HG02623 (cell line): ENCODE data around the gene UFSP1.
A peak's percentile ranks its signal among the peaks of the same experiment; 100 is the strongest.

ENCODE experiments used
- ATAC-seq: cut with Tn5 transposase; IDR thresholded peaks from one replicate; pipeline ENCODE4 v1.9.1; 2021; ENCODE audit warnings: moderate library complexity; ENCODE audit not compliant: unreplicated experiment

UFSP1 gene

DNA sequence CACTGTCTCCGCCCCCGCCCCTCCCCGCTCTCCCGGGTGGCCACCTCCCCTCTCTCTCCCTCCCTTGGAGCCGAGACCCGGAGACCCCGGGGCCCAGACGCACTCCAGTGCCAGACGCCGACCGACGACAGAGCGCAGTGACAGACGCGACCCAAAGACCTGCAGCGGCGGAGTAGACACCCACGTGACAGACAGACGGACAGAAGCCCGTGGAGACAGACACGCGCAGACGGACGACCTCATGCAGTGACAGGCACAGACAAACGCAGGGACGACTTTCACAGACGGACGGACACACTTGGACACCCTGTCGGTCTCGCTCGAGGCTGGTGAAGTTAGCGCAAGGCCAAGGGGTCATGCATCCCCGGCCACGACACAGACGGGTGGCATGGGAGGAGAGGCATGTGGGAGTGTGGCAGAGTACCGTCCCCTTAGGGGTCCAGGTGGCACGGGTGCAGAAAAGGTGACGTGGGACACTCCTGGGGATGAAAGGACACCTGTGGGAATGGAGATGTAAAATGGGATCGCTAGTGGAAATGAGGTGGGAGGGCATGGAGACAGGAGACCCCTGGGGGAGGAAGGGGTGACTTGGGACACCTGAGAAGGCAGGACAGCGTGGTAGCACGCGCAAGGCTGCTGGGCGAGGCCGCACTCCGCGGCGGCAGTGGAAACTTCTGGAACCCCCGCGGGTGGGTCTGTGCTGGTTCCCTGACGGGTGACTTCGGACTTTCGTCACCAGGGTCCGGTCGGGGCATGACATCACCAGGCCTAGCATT is 6.6 kb upstream of the UFSP1 start:
- ATAC-seq, result no peak

DNA sequence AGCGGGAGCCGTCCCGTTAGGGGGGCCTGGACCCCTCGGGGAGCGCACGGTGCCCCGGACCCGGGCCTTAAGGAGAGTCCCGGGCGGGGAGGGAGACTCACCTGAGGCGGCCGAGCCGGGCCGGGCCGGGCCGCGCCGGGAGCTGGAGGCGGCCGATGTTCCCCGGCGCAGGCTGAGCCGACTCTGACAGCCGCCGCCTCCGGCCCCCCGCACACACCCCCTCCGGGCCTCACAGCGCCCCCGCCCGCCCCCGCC is 6.1 kb upstream of the UFSP1 start, which contains the start of gene ACHE:
TSS of gene ACHE (minus strand) at position 188 of the 255 bp plus-strand sequence. CDS start 1,656 bp downstream, outside the sequence.
- ATAC-seq, result no peak

DNA sequence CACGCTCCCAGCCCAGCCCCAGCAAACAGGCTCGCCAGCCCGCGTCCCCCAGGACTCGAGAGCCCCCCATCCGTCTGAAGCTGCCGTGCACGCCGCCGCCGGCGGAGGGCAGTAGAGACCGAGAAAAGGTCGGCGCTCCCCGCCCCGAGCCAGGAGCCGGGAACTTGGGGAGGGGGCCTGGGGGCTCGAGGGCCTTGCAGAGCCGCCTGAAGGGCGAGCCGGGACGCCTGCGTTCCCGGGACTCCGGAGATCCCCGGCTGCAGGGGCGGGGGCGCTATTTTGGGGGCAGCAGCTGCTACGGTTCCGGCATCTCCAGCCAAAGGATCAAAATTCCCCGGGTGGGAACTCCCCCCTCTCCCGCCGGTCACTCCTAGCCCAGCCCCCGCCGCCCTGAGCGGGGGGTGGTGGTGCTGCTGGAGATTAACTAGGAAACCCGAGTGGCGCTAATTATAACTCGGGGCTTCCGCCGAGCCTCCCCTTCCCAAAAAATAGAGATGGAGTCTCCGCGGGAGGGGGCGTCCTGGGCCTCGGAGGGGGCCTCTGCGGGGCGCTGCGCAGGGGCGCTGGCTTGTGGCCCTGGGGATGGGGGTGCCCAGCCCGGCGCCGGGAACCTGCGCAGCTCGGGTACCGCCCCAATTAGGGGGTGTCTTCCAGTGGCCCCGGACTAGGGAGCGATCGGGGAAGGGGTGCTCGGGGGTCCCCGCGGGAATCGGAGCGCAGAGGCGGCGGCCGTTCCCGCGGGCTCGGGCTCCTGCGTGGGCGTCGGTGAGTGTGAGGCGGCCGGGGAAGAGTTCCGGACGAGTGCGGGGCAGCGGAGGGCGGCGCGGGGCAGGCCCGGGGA is 5.6 kb upstream of the UFSP1 start:
- ATAC-seq, result no peak

DNA sequence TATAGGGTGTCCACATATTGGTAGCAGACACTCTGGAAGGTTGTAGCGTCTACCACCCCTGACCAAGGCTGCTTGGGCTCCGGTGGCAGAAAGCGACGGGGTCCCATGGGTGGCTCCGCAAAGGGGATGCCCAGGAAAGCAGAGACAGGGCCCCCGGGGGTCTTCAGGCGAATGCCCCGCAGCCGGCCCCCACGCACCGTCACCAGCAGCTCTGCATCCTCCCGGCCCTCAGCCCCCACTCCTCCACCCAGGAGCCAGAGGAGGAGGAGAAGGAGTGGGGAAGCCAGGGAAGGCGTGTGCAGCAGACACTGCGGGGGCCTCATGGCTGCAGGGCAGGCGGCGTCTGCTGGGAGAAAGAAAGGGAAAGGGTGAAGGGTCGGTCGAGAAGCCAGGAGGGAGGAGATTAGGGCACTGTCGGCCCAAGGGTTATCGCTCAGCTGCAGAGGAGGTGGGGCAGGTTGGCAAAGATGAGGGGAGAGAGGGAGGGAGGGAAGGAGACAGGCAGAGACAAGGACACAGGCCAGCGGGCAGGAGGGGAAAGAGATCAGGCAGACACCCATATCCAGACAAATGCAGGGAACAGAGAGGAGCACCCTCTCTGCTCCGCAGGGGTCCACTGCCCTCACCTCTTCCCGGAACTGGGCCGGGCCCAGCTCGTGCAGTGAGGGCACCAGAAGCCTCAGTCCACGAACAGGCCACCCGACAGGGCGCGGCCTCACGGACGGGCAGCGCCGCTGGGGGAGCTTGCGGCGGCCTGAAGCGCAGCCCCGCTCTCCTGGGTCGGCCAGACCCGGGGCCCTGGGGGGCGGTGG is 4.6 kb upstream of the UFSP1 start:
- no peak for ATAC-seq

DNA sequence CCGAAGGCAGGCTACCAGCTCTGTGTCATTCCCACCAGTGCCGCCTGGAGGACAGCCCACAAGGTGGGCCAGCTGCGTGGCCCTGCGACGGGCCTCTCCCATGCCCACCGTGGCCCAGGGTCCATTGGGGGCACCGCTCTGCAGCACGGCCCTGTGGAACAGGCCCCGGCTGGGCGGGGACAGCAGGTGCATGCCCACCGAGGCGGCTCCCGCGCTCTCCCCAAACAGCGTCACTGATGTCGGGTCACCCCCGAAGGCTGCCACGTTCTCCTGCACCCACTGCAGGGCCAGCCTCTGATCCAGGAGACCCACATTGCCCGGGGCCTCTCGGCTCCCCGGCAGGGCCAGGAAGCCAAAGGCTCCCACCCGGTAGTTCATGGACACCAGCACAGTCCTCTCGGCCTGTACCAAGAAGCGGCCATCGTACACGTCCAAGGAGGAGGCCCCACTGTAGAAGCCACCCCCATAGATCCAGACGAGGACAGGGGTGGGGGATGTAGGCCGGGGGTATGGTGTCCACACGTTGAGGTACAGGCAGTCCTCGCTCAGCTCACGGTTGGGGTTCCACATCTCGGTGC is 3.9 kb upstream of the UFSP1 start:
- ATAC-seq, result no peak

DNA sequence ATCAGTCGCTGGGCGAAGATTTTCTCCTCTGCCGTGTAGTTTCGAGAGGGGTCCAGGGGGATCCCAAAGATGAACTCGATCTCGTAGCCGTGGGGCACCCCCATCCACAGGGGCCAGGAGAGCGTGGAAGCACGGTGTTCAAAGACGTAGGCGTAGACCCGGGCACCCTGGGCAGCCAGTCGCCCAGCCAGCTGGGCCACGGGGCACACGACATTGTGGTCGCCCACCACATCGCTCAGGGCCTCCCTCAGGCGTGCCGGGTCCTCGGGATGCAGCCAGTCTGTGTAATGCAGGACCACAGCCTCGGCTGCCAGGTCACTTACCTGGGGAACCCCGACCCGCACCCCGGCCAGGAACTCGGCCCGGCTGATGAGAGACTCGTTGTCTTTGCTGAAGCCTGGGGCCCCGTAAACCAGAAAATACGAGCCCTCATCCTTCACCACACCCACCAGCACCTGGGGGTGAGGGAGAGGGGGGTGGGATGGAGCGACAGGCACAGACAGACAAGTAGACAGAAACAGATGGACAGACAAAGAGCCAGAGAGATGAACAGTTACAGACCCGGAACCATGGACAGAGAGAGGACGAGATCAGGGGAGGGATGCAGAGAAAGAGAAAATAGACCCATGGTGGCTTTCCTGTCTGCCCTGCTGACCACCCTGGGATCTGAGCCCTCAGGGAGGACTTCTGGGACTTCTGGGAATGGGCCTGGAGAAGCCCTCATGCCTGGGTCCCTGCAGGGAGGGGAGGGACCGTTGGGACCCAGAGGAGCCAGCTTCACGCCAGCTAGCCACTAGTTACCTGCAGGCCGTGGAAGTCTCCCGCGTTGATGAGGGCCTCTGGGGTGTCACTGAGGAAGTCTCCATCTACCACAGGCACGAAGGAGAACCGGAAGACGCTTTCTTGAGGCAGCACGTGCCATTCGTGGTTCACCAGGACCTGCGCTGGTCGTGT is 3.1 kb upstream of the UFSP1 start:
- ATAC-seq, result no peak

DNA sequence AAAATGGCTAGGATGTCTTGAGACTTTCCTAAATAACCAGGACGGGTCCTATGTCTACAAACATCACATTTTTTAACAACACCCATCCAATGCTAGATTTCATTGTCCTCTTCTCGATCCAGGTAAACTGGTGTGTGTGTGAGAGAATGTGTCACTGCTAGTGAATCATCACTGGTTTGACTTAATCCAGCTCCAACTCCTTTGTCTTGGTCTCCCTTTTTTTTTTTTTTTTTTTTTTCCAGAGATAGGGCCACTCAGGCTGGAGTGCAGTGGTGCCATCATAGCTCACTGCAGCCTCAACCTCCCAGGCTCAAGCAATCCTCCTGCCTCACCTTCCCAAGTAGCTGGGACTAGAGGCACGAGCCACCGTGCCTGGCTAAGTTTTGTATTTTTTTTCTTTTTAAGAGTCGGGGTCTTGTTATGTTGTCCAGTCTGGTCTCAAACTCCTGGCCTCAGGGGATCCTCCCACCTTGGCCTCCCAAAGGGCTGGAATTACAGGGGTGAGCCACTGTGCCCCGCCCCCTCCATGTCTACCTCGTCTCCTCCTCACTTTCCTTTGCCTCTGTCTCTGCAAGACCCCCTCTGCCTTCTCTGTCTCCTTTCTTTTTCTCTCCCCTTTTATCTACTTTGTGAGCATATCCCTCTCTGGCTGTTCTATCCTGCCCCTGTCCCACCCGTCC is 2.2 kb upstream of the UFSP1 start:
- no peak for ATAC-seq

DNA sequence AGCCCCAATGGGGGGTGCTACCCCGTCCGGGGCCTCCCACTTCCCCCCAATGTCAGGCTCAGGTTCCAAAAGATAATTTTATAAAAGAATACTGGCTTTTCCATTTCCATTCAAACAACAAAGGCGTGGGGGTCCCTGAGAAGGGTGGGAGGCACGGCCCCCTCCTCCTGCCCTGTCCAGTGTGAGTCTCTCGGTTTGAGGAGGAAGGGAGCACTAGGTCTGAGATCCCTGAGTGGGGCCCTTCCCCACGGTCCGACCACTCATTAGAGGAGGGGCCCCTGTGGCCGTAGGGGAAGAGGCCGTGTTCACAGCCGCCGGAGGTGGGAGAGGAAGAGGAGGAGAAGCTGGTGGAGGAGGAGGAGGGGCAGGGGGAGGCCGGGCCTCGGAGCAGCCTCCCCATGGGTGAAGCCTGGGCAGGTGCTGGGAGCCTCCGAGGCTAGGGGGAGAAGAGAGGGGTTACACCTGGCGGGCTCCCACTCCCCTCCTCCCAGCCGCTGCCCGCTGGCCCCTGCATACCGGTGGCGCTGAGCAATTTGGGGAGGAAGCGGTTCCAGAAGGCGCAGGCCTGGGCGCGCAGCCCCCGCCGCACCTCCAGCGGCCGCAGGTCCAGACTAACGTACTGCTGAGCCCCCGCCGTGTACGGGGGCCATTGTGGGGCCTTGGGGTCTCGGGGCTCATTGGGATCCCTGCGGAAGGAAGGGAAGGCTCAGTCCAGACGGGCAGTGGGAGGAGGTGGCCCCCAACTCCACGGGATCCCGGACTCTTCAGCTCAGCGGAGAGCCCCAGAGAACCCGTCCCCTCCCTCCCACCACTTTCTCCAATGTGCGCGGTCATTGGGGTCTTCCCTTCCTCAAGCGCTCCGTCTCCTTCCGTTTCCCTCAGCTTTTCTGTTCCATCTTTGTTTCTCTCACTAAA is 1.4 kb upstream of the UFSP1 start:
- ATAC-seq, result no peak

DNA sequence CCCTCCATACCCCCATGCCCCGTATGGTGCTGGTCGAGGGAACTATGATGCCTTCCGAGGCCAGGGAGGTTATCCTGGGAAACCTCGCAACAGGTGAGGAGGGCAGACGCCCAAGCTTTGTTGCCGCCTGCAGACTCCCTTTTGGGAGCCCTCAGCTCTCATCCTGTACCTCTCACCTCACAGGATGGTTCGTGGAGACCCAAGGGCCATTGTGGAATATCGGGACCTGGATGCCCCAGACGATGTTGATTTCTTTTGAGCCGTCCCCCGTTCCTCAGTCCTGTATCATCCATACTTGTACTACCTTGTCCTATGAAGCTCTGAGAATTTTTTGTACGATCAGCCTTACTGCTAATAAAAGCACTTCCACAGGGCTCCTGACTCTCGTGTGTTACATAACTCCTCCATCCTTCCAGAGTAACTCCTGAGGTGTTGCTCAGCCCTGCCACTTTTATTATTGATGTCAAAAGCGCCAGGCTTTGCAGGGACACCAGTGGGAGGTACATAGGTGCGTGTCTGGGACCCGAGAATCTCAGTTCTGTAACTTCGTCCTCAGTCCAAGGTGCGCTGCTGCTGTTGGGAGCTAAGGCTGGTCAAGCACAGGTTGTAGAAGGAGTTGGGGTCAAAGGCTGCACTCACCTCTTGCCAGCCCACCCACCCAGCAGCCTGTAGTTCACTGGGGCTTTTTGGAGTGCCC is 1.1 kb downstream of the UFSP1 start:
- ATAC-seq, result no peak

DNA sequence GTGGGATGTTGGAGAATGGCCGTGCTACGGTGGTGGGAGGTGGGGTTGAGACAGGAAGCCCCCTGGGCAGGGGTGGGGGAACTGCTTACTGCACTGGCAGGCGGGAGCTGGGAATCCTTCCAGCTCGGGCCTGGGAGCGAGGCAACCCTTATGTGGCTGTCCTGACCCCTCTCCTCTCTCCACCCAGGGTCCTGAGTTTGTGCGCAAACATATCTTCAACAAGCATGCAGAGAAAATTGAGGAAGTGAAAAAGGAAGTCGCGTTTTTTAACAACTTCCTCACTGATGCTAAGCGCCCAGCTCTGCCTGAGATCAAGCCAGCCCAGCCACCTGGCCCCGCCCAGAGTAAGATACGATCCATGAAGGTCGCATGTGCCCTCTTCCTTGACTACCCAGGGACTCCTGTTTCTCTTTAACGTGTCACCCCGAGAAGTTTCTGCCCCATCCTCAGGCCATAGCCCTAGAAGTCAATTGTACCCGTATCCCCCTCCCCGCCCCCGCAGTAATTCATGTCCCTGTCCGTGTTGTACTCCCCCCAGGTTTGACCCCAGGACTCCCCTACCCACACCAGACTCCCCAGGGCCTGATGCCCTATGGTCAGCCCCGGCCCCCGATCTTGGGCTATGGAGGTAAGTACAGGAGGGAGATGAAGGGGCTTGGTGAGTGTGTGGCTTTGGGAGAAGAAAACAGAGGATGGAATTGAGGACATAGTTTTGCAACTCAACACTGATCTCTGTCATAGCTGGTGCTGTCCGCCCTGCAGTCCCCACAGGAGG is 1.8 kb downstream of the UFSP1 start:
- ATAC-seq, result peak; percentile 36

DNA sequence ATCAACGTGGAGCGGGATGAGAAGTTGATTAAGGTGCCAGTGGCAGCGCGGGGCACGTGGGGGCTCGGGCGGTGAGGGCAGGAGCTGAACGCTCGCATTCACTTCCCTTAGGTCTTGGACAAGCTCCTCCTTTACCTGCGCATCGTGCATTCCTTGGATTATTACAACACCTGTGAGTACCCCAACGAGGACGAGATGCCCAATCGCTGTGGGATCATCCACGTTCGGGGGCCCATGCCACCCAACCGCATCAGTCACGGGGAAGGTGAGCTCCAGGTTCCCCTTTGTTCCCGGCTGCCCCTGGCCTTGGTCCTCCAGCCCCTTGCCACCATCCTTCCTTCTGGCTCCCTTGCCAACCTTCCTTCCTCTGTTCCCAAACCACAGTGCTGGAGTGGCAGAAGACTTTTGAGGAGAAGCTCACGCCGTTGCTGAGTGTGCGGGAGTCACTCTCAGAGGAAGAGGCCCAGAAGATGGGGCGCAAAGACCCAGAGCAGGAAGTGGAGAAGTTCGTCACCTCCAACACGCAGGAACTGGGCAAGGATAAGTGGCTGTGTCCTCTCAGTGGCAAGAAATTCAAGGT is 2.5 kb downstream of the UFSP1 start:
- no peak for ATAC-seq

DNA sequence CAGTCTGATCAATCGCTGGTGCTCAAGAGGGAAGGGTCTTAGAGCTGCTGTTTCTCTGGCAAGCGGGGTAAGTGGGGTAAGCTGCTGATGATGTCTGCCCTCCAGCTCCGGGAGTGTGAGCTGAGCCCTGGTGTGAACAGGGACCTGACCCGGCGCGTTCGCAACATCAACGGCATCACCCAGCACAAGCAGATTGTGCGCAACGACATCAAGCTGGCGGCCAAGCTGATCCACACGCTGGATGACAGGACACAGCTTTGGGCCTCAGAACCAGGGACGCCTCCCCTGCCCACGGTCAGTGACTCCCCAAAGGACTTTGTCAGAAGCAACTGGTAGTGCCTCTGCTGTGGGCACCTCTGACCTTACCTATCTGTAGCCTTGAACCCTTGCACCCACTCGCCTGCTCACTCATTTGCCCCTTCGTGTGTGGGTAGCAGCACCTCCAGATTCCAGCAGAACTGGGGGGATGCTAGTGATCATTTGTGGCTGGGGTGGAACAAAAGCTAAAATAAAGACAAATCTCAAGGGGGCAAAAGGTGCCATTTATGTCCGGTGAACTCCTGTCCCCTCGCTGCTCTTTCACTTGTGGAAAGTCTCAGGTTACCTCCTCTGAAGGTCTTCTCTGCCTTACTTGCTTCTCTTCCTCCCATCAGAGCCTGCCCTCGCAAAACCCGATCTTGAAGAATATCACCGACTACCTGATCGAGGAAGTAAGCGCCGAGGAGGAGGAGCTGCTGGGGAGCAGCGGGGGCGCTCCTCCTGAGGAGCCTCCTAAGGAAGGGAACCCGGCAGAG is 3.2 kb downstream of the UFSP1 start:
- no peak for ATAC-seq

DNA sequence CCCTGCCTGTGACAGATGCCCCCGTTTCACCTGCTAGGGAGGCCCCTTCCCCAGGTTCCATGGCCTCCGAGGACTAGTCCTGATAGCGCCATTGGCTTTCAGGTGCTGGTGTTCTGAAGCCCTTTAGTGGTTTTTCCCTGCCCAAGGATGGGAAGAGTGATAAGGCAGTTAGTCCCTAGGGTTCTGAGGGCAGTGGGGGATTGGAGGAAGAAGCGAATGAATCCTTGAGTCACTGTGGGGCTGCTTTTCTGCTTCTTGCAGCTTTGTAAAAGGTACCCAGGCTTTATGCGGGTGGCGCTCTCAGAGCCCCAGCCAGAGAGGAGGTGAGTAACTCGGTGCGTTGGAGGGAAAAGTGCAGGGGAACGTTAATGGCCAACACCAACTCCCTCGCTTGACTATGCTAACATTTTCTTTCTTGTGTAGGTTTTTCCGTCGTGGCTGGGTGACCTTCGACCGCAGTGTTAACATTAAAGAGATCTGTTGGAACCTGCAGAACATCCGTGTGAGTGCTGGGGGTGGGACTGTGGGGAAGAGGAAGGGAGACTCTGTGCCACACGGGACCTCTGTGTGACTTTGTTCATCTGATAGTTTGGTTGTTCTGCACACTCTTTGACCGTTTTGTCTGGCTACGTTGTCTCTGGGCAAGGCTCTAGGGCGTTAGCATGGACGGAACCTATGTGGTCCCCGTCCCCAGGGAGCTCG is 3.9 kb downstream of the UFSP1 start:
- no peak for ATAC-seq

DNA sequence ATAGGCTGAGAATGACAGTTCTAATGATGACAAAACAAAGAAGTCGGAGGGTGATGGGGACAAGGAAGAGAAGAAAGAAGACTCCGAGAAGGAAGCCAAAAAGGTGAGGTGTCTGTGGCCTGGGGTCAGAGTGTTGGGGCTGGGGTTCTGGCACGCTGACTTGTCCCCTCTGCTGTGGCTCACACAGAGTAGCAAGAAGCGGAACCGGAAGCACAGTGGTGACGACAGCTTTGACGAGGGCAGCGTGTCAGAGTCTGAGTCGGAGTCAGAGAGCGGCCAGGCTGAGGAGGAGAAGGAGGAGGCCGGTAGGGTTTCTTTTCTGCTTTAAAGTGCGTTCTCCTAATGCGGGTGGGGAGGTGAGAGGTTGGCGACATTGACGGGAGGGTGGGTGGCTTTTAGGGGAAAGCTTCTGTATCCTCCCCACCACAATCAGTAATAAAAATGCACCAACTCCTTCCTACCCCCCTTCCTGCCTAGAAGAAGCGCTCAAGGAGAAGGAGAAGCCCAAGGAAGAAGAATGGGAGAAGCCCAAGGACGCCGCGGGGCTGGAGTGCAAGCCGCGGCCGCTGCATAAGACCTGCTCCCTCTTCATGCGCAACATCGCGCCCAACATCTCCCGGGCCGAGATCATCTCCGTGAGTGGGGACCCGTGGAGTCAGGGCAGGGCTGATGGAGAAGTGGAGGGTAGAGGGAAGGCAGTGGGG is 4.6 kb downstream of the UFSP1 start:
- no peak for ATAC-seq
